Sigmoid colon (tissue), 4 donors: ENCODE measurements around the gene MYO3A.

Experiments
- CTCF ChIP-seq, 4 experiments: fragments of 450-650 bp in 3 of 4; fragments of 200-600 bp in 1 of 4; IDR thresholded peaks; one replicate each; pipeline ENCODE4 v1.5.1; 2016 to 2019; ENCODE audit warnings: antibody characterized with exemption in 4 of 4, mild to moderate bottlenecking in 3 of 4, moderate library complexity in 2 of 4
- EP300 ChIP-seq, 4 donors: sonication (generic); formaldehyde crosslinking; IDR thresholded peaks; one replicate each; pipeline ENCODE4 v1.6.1; 2017; ENCODE audit warnings: antibody characterized with exemption in 4 of 4
- POLR2A ChIP-seq, 2 donors: fragments of 450-650 bp; IDR thresholded peaks; one replicate each; pipeline ENCODE4 v1.6.1; 2016; ENCODE audit warnings: antibody characterized with exemption in 2 of 2, mild to moderate bottlenecking in 2 of 2, moderate library complexity in 2 of 2

DNA sequence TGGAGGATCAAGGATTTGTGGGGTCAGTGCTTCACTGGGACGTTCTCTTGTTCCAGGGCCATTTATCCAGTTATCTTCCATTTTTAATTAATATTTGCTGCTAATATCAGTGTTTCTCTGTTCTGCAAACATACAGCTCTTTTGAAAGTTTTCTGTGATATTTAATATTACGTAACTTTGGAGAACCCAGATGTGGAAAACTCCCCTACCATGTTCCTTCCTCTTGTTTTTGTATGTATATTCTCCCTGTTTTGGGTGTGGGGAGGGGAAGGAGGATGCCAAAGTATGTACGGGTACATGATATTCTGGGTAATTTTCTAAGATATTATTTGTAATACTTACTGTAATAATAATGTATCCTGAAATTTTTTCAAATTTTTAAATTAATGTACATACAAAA, 55.9 kb downstream of the MYO3A start:
- TF ChIP-seq CTCF (IDR thresholded peaks at IDR 0.05) (no peak), EP300 (IDR thresholded peaks at IDR 0.05) (no peak), POLR2A (IDR thresholded peaks at IDR 0.05) (no peak)
